Heart left ventricle (tissue), 16 donors: ENCODE results near the gene RNF208. TPM values are rescaled to one million over a fixed set of nuclear protein-coding genes. Genes with fewer than 3 reads are reported as not detected.

Experiments
- ATAC-seq, 4 donors: fragments of 200-7000 bp; cut with Tn5 transposase; one replicate each; pipeline ENCODE4 v1.9.1; 2020 to 2022; ENCODE audit warnings: moderate library complexity in 4 of 4, mild to moderate bottlenecking in 3 of 4, moderate number of reproducible peaks in 1 of 4
- DNase-seq, 5 donors: peaks; one replicate each; pipeline ENCODE4 v3.0.0-alpha.2; 2020
- H3K27ac ChIP-seq, 12 donors: fragments of 200-600 bp; sonication (generic) in 4 of 12; one replicate each; pipeline versions ENCODE4 v1.5.0 to v1.8.0; 2016 to 2022; ENCODE audit warnings: mild to moderate bottlenecking in 2 of 12
- H3K27me3 ChIP-seq, 9 donors: fragments of 200-600 bp; sonication (generic) in 2 of 9; one replicate each; pipeline versions ENCODE4 v1.5.1 to v1.8.0; 2016 to 2022; ENCODE audit warnings: mild to moderate bottlenecking in 3 of 9
- H3K36me3 ChIP-seq, 9 donors: fragments of 200-600 bp; sonication (generic) in 2 of 9; one replicate each; pipeline versions ENCODE4 v1.5.0 to v1.8.0; 2018 to 2022; ENCODE audit warnings: mild to moderate bottlenecking in 2 of 9
- H3K4me1 ChIP-seq, 12 donors: fragments of 200-600 bp; sonication (generic) in 4 of 12; one replicate each; pipeline versions ENCODE4 v1.5.0 to v1.8.0; 2016 to 2022; ENCODE audit warnings: mild to moderate bottlenecking in 3 of 12
- H3K4me3 ChIP-seq, 12 donors: fragments of 200-600 bp; sonication (generic) in 4 of 12; one replicate each; pipeline versions ENCODE4 v1.5.0 to v1.8.0; 2017 to 2022; ENCODE audit warnings: mild to moderate bottlenecking in 9 of 12, moderate library complexity in 4 of 12
- H3K9me3 ChIP-seq, 12 donors: fragments of 200-600 bp; sonication (generic) in 4 of 12; one replicate each; pipeline versions ENCODE4 v1.5.0 to v1.8.0; 2016 to 2022; ENCODE audit warnings: mild to moderate bottlenecking in 1 of 12
- CTCF ChIP-seq, 12 donors: fragments of 200-600 bp; sonication (generic) in 4 of 12; IDR thresholded peaks; one replicate each; pipeline versions ENCODE4 v1.5.0 to v1.8.0; 2018 to 2022; ENCODE audit warnings: antibody characterized with exemption in 12 of 12, mild to moderate bottlenecking in 5 of 12
- POLR2A ChIP-seq, 2 donors: fragments of 450-650 bp; IDR thresholded peaks; one replicate each; pipeline ENCODE4 v1.6.1; 2017; ENCODE audit warnings: antibody characterized with exemption in 2 of 2, mild to moderate bottlenecking in 2 of 2, moderate library complexity in 2 of 2
- WGBS, 4 donors: extraction: QIAGEN DNeasy Blood & Tissue Kit in 2 of 4; methylation state at CpG; one replicate each; pipeline versions ENCODE4 v1.1.5 to v1.1.7; 2013 to 2018; 5-methylcytosine and 5-hydroxymethylcytosine counted together
- intact Hi-C, 10 donors: fragments of 100-400 bp; cut with DNase I; formaldehyde crosslinking; loops; one replicate each; pipeline versions ENCODE4 v1.11.1 to v1.14.2; 2022
- polyA plus RNA-seq, 2 donors: library from polyadenylated mRNA; stranded (reverse); fragments of 200-250 nt; gene quantifications; one replicate each; pipeline ENCODE4 v1.2.3, GENCODE V29; 2013
- total RNA-seq, 9 donors: library from RNA; depleted of rRNA in 2 of 9; stranded (reverse); fragments of >200 nt in 2 of 9; fragmentation: NEBNext Ultra II Directional in 3 of 9; extraction: Animal tissue kit (Norgen Biotek cat#: 25700) in 3 of 9; gene quantifications; one replicate each; pipeline versions ENCODE4 v1.1.0 to v1.2.4, GENCODE V29; 2016 to 2023
- donor health status: ischemic (EF 13 %, LVEDD 7.1; RV severe dilation, severe dysfunction).
- donor health status: healthy with polysubstance abuse.
- donor health status: DM: no; HTN: yes; CAD: no.
- donor health status: DM: no; HTN: no; CAD: no.
- donor health status: ischemic (EF 25% LVEDD 6.9; RV normal size, moderate dysfunction).
- donor health status: ischemic (EF 25% LVEDD 5.7; RV mildly dilated, moderate dysfunction).
- donor health status: healthy.
- donor health status: DM: yes; HTN: yes; CAD: no.
- donor health status: ischemic (EF 35%, LVEDD 5.7; RV mildly dilated, moderate dysfunction).
- donor health status: nonischemic (EF 11% LVEDD 7.7; RV severe dilation, severe dysfunction).
- donor health status: DM: yes; HTN: yes; CAD: no.
- donor health status: PGD.
- donor health status: ischemic (EF 29% LVEDD 5.4; RV normal size, mild dysfunction).
- donor health status: nonischemic (EF 23%, LVEDD 6.1; RV moderate dilation, normal function).

The RNF208 gene
- total and polyA plus RNA-seq, 11 donors, result 6.9 to 72.7 (median 22.5) TPM

DNA sequence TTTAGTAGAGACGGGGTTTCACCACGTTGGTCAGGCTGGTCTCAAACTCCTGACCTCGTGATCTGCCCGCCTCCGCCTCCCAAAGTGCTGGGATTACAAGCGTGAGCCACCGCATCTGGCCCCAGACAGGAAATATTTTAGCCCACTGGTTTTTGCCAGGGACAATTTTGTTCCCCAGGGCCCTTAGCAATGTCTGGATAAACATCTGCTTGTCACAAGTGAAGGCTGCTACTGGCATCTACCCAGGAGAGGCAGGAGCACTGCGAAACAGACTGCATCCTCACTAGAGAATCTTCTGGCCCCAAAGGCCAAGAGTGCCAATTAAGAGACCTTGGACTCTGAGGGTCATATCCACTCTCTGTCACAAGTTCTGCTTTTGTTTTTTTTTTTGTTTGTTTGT lies 19.1 kb downstream of the RNF208 start:
- H3K27ac ChIP-seq, result no peak overlapping the region
- H3K27me3 ChIP-seq, result no peaks in the 10 kb centered on the region
- 56 to 74% (median 71%) methylated on average over 8 of the region's 8 CpGs for WGBS, 4 donors
- H3K4me1 ChIP-seq, result peaks cover 12 to 83% (median 69%) of the 10 kb centered on the region in 12 donors
- peak overlapping the region in 1 of 12 donors; percentile 73 for H3K4me3 ChIP-seq
- TF ChIP-seq CTCF (IDR thresholded peaks at IDR 0.05) (no peak), POLR2A (IDR thresholded peaks at IDR 0.05) (no peak)
- intact Hi-C loops, result no loop called here
- peaks cover 0 to 4% (median 0%) of the 10 kb centered on the region in 9 donors for H3K36me3 ChIP-seq
- DNase-seq (no peak), ATAC-seq (no peak)
- no peaks in the 10 kb centered on the region for H3K9me3 ChIP-seq

DNA sequence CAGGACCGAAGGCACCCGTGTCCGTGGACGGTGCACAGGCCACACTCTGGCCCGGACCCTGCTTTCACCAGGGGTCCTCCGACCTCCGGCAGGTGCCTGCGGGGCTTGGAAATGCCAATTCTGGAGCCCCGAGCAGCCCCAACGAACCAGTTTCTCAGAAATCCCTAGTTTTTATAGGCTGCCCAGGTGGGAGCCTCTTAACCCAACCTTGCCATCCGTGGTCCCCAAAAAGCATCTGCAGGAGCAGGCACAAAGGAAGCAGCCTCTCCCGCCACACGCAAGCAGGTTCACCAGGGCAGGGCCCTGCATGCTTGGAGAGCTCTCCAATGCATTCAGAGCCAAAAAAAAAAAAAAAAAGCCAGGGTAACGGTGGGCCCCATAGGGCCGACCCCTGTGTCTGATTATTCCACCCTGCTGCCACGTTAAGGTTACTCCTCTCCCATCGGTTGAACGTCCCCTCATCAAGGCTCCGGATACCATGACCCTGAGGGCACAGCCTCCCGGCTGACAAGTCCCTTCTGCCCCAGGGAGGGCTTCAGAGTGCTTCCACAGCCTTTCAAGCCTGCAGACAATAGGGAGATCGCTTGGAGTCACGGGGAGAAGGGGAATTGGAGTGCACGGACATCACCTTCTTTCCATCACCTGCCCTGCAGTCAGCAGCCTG lies 20.7 kb downstream of the RNF208 start:
- intact Hi-C loops, result no loop called here
- H3K36me3 ChIP-seq, result no peaks in the 10 kb centered on the region
- peak overlapping the region; percentile 48 to 99 (median 88) for H3K27ac ChIP-seq
- DNase-seq (no peak), ATAC-seq (no peak)
- no peaks in the 10 kb centered on the region for H3K9me3 ChIP-seq
- peaks cover 12 to 87% (median 74%) of the 10 kb centered on the region in 12 donors for H3K4me1 ChIP-seq
- TF ChIP-seq CTCF (IDR thresholded peaks at IDR 0.05) (no peak), POLR2A (IDR thresholded peaks at IDR 0.05) (no peak)
- H3K27me3 ChIP-seq, result no peaks in the 10 kb centered on the region
- 10 to 13% (median 13%) methylated on average over 23 of the region's 23 CpGs for WGBS, 4 donors
- H3K4me3 ChIP-seq, result peak overlapping the region; percentile 15 to 94 (median 68)

DNA sequence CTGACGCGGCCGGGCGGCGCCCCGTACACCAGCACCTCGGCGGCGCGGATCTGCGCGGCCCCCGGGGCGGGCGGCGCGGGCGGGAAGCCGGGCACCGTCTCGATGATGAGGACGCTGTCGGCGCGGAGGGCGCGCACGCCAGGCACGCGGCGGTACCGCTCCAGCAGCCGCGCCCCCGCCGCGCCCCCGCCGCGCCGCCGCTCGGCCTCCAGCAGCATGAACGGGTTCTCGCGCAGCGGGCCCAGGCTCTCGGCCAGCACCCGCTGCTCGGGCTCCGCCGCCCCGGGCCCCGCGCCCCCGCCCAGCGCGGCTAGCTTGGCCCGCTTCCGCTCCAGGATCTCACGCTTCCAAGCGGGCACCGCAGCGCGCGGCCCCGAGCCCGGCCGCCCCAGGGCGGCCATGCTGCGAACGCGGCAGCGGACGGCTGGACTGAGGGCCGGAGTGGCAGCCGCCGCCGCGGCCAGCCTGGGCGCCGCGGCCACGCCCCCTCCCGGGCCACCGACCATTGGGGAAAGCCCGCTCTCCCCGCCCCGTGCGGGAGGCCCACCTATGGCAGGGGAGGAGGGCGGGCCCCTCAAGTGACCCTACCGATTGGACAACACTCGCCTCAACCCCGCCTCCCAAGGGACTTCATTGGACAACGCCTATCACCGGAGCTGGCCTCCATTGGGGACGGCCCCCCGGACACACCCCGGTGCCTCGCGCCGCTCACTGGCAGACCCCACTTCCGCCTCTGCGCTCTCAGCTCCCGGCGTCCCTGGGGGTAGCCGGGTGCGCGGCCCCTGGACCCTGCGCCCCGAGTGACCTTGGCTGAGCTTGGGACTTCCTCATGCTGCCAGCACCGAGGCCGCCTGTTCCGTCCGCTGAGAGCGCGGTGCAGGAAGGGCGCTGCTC lies 21.5 kb downstream of the RNF208 start, which contains the start of gene TPRN:
Gene TPRN, minus strand, starts transcription at position 431 of the 894 bp plus-strand sequence. Its CDS starts 30 bp downstream, at position 401.
- intact Hi-C loops, result loop anchor here in 1 of 10 donors (1.0 kb wide), 1 partner anchor 12 kb away; the partner anchor contains the start of genes ANAPC2 and SSNA1
- TF ChIP-seq CTCF (IDR thresholded peaks at IDR 0.05), result peak in 1 of 12 donors; percentile 7
- peak; percentile 80 to 85 for TF ChIP-seq POLR2A (IDR thresholded peaks at IDR 0.05)
- peaks cover 10 to 88% (median 74%) of the 10 kb centered on the region in 12 donors for H3K4me1 ChIP-seq
- H3K27me3 ChIP-seq, result no peaks in the 10 kb centered on the region
- H3K27ac ChIP-seq, result peak within 1 kb of the TSS; percentile 48 to 99 (median 88)
- DNase-seq (peak; percentile 99 to 100 (median 100)), ATAC-seq (peak; percentile 97 to 99 (median 98))
- H3K36me3 ChIP-seq, result no peaks in the 10 kb centered on the region
- WGBS, 4 donors, result 1% methylated on average over 18 to 118 of the region's 118 CpGs
- H3K4me3 ChIP-seq, result peak within 1 kb of the TSS; percentile 23 to 94 (median 68)
- H3K9me3 ChIP-seq, result no peaks in the 10 kb centered on the region
